Testis (tissue), 2 donors: ENCODE measurements around the gene ARID1A.

Experiments
- CTCF ChIP-seq, 3 experiments: fragments of 450-650 bp in 2 of 3; fragments of 200-600 bp in 1 of 3; sonication (generic) in 1 of 3; IDR thresholded peaks; one replicate each; pipeline ENCODE4 v1.5.1; 2016 to 2019; ENCODE audit warnings: antibody characterized with exemption in 3 of 3, mild to moderate bottlenecking in 2 of 3, moderate library complexity in 1 of 3
- POLR2A ChIP-seq: fragments of 450-650 bp; IDR thresholded peaks from one replicate; pipeline ENCODE4 v1.6.1; 2017; ENCODE audit warnings: antibody characterized with exemption, mild to moderate bottlenecking, moderate library complexity

GRCh38 chr1:26761217-26761616 lies 65.4 kb downstream of the ARID1A start:
- TF ChIP-seq CTCF (IDR thresholded peaks at IDR 0.05), result no peak
- TF ChIP-seq POLR2A, result no peak
